HG03457 (cell line): Measurements from ENCODE around the gene ELOVL6.
A peak's percentile ranks its signal among the peaks of the same experiment; 100 is the strongest.
"Not testable (repeated sequence)": the region's sequence is repeated elsewhere in the genome, so short reads cannot be mapped to it uniquely, and the experiment has no call there.

ENCODE experiments used
- ATAC-seq: cut with Tn5 transposase; IDR thresholded peaks from one replicate; pipeline ENCODE4 v1.9.1; 2021; ENCODE audit warnings: moderate number of reproducible peaks; ENCODE audit not compliant: unreplicated experiment

ELOVL6 gene

DNA sequence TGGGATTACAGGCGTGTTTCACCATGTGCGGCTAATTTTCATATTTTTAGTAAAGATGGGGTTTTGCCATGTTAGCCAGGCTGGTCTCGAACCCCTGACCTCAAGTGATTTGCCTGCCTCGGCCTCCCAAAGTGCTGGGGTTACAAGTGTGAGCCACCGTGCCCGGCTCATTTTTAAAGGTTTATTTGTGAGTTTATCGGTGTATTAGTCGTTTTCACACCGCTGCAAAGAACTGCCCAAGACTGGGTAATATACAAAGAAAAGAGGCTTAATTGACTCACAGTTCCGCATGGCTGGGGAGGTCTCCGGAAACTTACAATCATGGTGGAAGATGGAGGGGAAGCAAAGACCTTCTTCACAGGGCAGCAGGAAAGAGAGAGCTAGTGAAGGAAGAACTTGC, 159.3 kb downstream of the ELOVL6 start:
- not testable (repeated sequence) for ATAC-seq

DNA sequence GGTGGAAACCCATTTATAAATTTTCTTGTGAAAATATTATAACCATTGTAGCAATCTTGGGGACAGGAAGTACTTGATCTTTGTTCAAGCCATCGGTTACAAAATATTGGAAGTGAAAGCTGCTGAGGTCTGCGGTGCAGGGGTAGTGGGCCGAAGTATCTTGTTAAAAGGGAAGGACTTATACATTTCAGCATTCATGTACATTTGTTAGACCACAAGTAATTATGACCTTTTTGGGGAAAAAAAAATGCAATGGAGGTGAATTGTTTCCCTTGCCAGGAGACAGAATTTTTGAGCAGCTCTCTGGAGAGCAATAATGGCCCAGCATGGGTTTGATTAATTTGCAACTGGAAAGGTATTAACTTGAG, 164.4 kb downstream of the ELOVL6 start:
- peak; percentile 93 for ATAC-seq

DNA sequence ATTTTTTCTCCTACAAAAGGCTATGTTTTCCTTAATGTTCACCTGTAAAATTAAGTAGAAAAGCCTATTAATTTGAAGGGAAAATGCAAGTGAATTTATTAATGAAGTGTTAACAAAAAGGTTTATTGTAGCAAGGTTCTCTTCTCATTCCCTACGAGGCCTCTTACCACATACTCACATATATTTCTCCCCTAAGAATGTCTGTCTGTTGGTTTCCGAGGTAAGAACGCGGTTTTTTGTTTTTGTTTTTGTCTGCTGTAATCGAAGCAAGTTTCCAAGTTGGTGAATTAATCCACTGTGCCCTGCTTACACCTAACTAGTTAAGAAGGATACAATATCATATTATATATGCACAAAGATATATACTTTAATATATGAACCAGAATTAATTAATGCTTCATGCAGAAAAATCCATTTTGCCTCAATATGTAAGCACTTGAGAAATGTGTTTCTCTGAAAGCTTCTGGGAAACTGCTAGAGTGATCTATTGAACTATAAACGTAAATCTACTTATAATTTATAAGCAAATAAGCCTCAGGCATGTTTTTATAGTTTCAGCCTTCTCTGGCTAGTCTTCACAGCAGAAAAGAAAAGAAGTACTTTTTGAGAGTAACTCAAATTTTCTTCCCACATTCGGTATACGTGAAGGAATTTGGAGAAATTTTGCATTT, 164.9 kb downstream of the ELOVL6 start:
- no peak for ATAC-seq

GRCh38 chr4:110032603-110033002, 165.8 kb downstream of the ELOVL6 start:
- no peak for ATAC-seq

- no peak for ATAC-seq
Observed at GRCh38 chr4:110025718-110026117, 172.7 kb downstream of the ELOVL6 start.

- ATAC-seq, result no peak
Observed at GRCh38 chr4:110025056-110025455, 173.4 kb downstream of the ELOVL6 start.

- no peak for ATAC-seq
Observed at GRCh38 chr4:110022457-110022856, 176.0 kb downstream of the ELOVL6 start.

GRCh38 chr4:110020646-110021443, 177.6 kb downstream of the ELOVL6 start:
- no peak for ATAC-seq

GRCh38 chr4:110020139-110020538, 178.3 kb downstream of the ELOVL6 start:
- no peak for ATAC-seq

GRCh38 chr4:110019153-110019552, 179.3 kb downstream of the ELOVL6 start:
- ATAC-seq, result no peak

DNA sequence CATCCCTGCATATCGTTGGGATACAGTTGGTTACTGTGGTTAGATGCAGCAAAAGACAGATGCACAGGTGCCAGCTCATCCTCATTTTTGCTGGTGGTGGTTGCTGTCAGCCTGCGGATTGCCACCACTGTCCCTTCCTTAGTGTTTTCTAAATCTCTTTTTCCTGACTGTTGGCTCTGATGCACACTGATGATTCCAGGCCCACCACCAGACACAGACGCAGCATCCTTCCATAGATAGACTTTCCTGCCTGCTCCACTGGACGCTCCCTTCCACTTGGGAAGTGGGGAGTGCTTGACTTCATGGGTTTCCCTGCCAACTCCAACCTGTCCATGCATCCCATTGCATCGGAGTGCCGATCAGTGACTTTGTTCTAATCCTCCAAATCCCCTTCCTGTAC, 184.2 kb downstream of the ELOVL6 start:
- ATAC-seq, result no peak

- ATAC-seq, result no peak
Observed at GRCh38 chr4:110012917-110013316, 185.5 kb downstream of the ELOVL6 start.

- ATAC-seq, result no peak
Observed at GRCh38 chr4:110010797-110011196, 187.6 kb downstream of the ELOVL6 start.

DNA sequence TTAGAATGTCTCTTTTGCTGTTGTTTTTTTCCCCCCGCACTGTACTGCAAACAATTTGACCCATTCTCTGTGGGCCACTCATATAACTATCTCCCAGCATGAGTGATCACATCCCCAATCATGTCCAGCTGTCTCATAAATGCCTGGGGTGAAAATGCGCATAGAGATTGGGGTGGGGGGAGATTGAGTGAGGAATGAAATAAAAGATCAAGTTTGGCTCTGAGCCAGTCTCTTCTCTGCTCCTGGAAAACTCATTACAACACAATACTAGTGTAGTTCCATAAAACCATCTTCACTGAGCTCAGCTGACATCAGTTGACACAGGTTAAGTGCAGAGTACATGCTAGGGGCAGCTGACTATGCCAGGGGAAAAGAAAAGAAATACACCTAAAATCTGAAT, 188.9 kb downstream of the ELOVL6 start:
- ATAC-seq, result no peak

DNA sequence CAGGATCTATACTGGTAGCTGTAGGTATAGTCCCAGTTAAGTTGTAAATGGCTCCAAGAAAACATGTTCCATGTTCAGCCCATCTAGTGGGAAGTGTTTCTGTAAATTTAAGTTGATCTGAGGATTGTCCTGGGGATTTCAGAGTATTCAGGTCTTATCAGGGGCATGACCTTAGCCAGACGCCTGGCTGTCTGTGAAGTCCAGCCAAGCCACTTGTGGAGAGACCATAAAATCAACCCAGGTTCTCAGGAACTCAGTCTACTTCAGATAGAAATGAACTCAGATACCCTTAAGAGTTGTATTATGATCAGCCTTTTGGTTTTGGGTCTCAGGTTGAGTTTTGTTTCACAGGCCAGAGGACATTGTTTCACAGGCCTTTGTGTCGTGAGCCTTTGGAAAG, 189.9 kb downstream of the ELOVL6 start:
- ATAC-seq, result no peak

- ATAC-seq, result no peak
Observed at GRCh38 chr4:110007217-110007616, 191.2 kb downstream of the ELOVL6 start.

- ATAC-seq, result no peak
Observed at GRCh38 chr4:110005461-110006056, 192.9 kb downstream of the ELOVL6 start.

- ATAC-seq, result no peak
Observed at GRCh38 chr4:110004556-110004955, 193.9 kb downstream of the ELOVL6 start.

DNA sequence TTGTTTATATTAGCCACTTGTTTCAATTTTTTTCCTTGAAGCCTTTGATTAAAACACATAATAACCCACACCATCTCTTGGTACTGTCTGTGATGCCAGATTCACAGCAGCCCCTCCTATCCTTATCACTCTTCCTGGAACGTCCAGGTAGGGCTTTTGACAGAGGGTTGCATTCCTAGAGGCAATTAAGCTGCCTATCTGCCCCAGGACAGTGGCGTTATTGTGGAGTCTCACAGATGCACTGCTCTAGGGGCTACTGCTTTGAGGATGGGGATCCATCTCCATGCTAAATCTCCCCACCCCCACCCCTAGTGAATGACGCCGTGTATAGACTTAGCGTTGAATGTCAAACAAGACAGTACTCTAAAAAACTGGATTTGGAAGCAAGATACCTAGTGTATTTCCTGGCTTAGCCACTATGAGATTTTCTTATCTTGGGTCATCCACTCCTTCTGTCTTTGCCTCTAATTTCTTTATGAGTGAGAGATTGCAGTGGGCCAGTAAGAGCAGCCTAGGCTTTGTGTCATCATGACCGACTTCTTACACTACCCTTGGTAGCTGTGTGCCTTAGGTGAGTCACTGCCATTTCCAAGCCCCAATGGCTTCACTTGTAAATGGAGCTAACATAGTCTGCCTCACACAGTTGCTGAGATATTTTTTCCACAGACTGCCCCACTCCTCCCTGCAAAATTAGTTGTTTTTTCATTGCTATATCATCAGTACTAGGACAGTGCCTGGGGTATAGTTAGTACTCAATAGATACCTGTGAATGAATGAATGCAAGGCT, 194.8 kb downstream of the ELOVL6 start:
- ATAC-seq, result no peak

DNA sequence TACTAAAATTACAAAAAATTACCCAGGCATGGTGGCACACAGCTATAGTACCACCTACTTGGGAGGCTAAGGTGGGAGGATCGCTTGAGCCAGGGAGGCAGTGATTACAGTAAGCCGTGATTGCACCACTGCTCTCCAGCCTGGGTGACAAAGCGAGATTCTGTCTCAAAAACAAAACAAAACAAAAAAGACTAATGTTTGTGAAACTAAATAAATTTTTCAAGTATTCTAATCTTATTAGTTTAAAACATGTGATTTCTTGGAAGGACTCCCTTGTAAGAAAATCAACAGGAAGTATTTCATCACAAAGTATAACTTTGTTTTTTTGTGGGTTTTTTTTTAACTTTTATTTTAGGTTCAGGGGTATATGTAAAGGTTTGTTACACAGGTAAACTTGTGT, 196.1 kb downstream of the ELOVL6 start:
- ATAC-seq, result no peak

- no peak for ATAC-seq
Observed at GRCh38 chr4:109999585-109999912, 198.9 kb downstream of the ELOVL6 start.
